Immature natural killer cell (primary cell): ENCODE measurements around the gene ATP23. TPM values are rescaled to one million over a fixed set of nuclear protein-coding genes. Genes with fewer than 3 reads are reported as not detected.

ENCODE experiments used
- DNase-seq, 3 donors: peaks; one replicate each; pipeline ENCODE4 v3.0.0; 2022; ENCODE audit warnings: mixed read lengths in 1 of 3
- H3K27ac Mint-ChIP-seq, 6 donors: one replicate each; pipeline ENCODE4 v1.8.0; 2020; ENCODE audit warnings: mixed read lengths in 6 of 6, mild to moderate bottlenecking in 5 of 6, inconsistent platforms in 4 of 6, moderate library complexity in 3 of 6
- H3K27me3 Mint-ChIP-seq, 3 donors: one replicate each; pipeline ENCODE4 v1.8.0; 2020 to 2021; ENCODE audit warnings: low read depth in 3 of 3, mild to moderate bottlenecking in 3 of 3, mixed read lengths in 3 of 3, moderate library complexity in 3 of 3, inconsistent platforms in 1 of 3
- H3K36me3 Mint-ChIP-seq, 3 donors: one replicate each; pipeline ENCODE4 v1.8.0; 2020; ENCODE audit warnings: mixed read lengths in 3 of 3, inconsistent platforms in 2 of 3, mild to moderate bottlenecking in 2 of 3
- H3K4me1 Mint-ChIP-seq, 2 donors: one replicate each; pipeline ENCODE4 v1.8.0; 2020; ENCODE audit warnings: inconsistent platforms in 2 of 2, mild to moderate bottlenecking in 2 of 2, mixed read lengths in 2 of 2, moderate library complexity in 1 of 2
- H3K4me3 Mint-ChIP-seq, 5 donors: one replicate each; pipeline ENCODE4 v1.8.0; 2020; ENCODE audit warnings: mild to moderate bottlenecking in 5 of 5, mixed read lengths in 5 of 5, inconsistent platforms in 3 of 5, moderate library complexity in 3 of 5
- H3K9me3 Mint-ChIP-seq, 6 donors: one replicate each; pipeline ENCODE4 v1.8.0; 2020; ENCODE audit warnings: mild to moderate bottlenecking in 6 of 6, mixed read lengths in 6 of 6, inconsistent platforms in 4 of 6, moderate library complexity in 3 of 6
- polyA plus RNA-seq, 3 donors: library from polyadenylated mRNA; unstranded; fragments of 300-500 nt; fragmentation: Illumina TruSeq; gene quantifications; one replicate each; pipeline ENCODE4 v1.2.3, GENCODE V29; 2021

The ATP23 gene
- polyA plus RNA-seq, 3 donors from 2014 or later = 17.3 to 23.8 (median 19.3) TPM

GRCh38 chr12:57965766-57966165 is 24.4 kb downstream of the ATP23 start:
- Mint-ChIP-seq H3K36me3 (peaks cover 0 to 10% (median 3%) of the 10 kb centered on the region in 3 donors), H3K4me3 (no peak overlapping the region), H3K27ac (no peak overlapping the region), H3K27me3 (peaks cover 0 to 3% (median 2%) of the 10 kb centered on the region in 3 donors), H3K9me3 (peaks cover 9 to 41% (median 27%) of the 10 kb centered on the region in 6 donors), H3K4me1 (no peaks in the 10 kb centered on the region)
- DNase-seq = no peak

- Mint-ChIP-seq H3K36me3 (peaks cover 0 to 10% (median 3%) of the 10 kb centered on the region in 3 donors), H3K4me3 (no peak overlapping the region), H3K9me3 (peaks cover 5 to 34% (median 20%) of the 10 kb centered on the region in 6 donors), H3K27me3 (peaks cover 0 to 3% (median 2%) of the 10 kb centered on the region in 3 donors), H3K27ac (no peak overlapping the region), H3K4me1 (no peaks in the 10 kb centered on the region)
- DNase-seq = no peak
These were observed 25.2 kb downstream of the ATP23 start for GRCh38 chr12:57966536-57966935.

GRCh38 chr12:57983146-57983857 is 41.9 kb downstream of the ATP23 start:
- H3K4me1 Mint-ChIP-seq = no peaks in the 10 kb centered on the region
- DNase-seq = no peak
- no peaks in the 10 kb centered on the region for H3K36me3 Mint-ChIP-seq
- no peak overlapping the region for H3K4me3 Mint-ChIP-seq
- H3K27me3 Mint-ChIP-seq = peaks cover 7 to 23% (median 14%) of the 10 kb centered on the region in 3 donors
- H3K27ac Mint-ChIP-seq = no peak overlapping the region
- peaks cover 0 to 3% (median 0%) of the 10 kb centered on the region in 6 donors for H3K9me3 Mint-ChIP-seq

- peaks cover 0 to 3% (median 0%) of the 10 kb centered on the region in 6 donors for H3K9me3 Mint-ChIP-seq
- H3K27me3 Mint-ChIP-seq = peaks cover 3 to 23% (median 13%) of the 10 kb centered on the region in 3 donors
- no peak for DNase-seq
- H3K36me3 Mint-ChIP-seq = no peaks in the 10 kb centered on the region
- no peaks in the 10 kb centered on the region for H3K4me1 Mint-ChIP-seq
- no peak overlapping the region for H3K4me3 Mint-ChIP-seq
- no peak overlapping the region for H3K27ac Mint-ChIP-seq
These were observed 42.6 kb downstream of the ATP23 start for GRCh38 chr12:57983858-57984505.

GRCh38 chr12:57984629-57985151 is 43.3 kb downstream of the ATP23 start:
- no peak overlapping the region for H3K27ac Mint-ChIP-seq
- no peaks in the 10 kb centered on the region for H3K4me1 Mint-ChIP-seq
- H3K9me3 Mint-ChIP-seq = peaks cover 0 to 2% (median 0%) of the 10 kb centered on the region in 6 donors
- DNase-seq = no peak
- H3K4me3 Mint-ChIP-seq = no peak overlapping the region
- H3K36me3 Mint-ChIP-seq = no peaks in the 10 kb centered on the region
- peaks cover 6 to 17% (median 13%) of the 10 kb centered on the region in 3 donors for H3K27me3 Mint-ChIP-seq

- Mint-ChIP-seq H3K4me3 (no peak overlapping the region), H3K27me3 (peaks cover 6 to 11% (median 9%) of the 10 kb centered on the region in 3 donors)
These were observed 44.3 kb downstream of the ATP23 start for GRCh38 chr12:57985685-57986084.

GRCh38 chr12:57989838-57990237 is 48.5 kb downstream of the ATP23 start:
- H3K4me3 Mint-ChIP-seq = no peak overlapping the region
- no peaks in the 10 kb centered on the region for H3K4me1 Mint-ChIP-seq
- no peak for DNase-seq
- H3K27ac Mint-ChIP-seq = no peak overlapping the region
- peaks cover 0 to 4% (median 0%) of the 10 kb centered on the region in 6 donors for H3K9me3 Mint-ChIP-seq
- H3K36me3 Mint-ChIP-seq = no peaks in the 10 kb centered on the region
- H3K27me3 Mint-ChIP-seq = peaks cover 3 to 9% (median 5%) of the 10 kb centered on the region in 3 donors

More at GRCh38 chr12:57985685-57986084, 44.3 kb downstream of the ATP23 start:
- no peak for DNase-seq
- Mint-ChIP-seq H3K4me1 (no peaks in the 10 kb centered on the region), H3K36me3 (no peaks in the 10 kb centered on the region), H3K9me3 (no peaks in the 10 kb centered on the region), H3K27ac (no peak overlapping the region)

- Mint-ChIP-seq H3K27ac (no peak overlapping the region), H3K9me3 (peaks cover 0 to 4% (median 0%) of the 10 kb centered on the region in 6 donors), H3K4me1 (no peaks in the 10 kb centered on the region), H3K27me3 (peaks cover 3 to 8% (median 5%) of the 10 kb centered on the region in 3 donors), H3K36me3 (no peaks in the 10 kb centered on the region), H3K4me3 (no peak overlapping the region)
- DNase-seq = no peak
These were observed 49.0 kb downstream of the ATP23 start for GRCh38 chr12:57990241-57990883.

- Mint-ChIP-seq H3K27ac (no peak overlapping the region), H3K36me3 (no peaks in the 10 kb centered on the region), H3K4me1 (no peaks in the 10 kb centered on the region), H3K4me3 (no peak overlapping the region), H3K9me3 (peaks cover 8 to 19% (median 11%) of the 10 kb centered on the region in 6 donors), H3K27me3 (peaks cover 0 to 8% (median 3%) of the 10 kb centered on the region in 3 donors)
- no peak for DNase-seq
These were observed 50.6 kb downstream of the ATP23 start for GRCh38 chr12:57992001-57992400.

GRCh38 chr12:57993030-57993429 is 51.7 kb downstream of the ATP23 start:
- Mint-ChIP-seq H3K4me3 (no peak overlapping the region), H3K27ac (no peak overlapping the region), H3K9me3 (peaks cover 8 to 24% (median 15%) of the 10 kb centered on the region in 6 donors), H3K36me3 (no peaks in the 10 kb centered on the region), H3K4me1 (no peaks in the 10 kb centered on the region), H3K27me3 (peaks cover 0 to 8% (median 3%) of the 10 kb centered on the region in 3 donors)
- no peak for DNase-seq

GRCh38 chr12:57993834-57994233 is 52.5 kb downstream of the ATP23 start:
- DNase-seq = no peak
- Mint-ChIP-seq H3K27me3 (peaks cover 0 to 8% (median 3%) of the 10 kb centered on the region in 3 donors), H3K9me3 (peaks cover 8 to 26% (median 15%) of the 10 kb centered on the region in 6 donors), H3K4me1 (no peaks in the 10 kb centered on the region), H3K36me3 (no peaks in the 10 kb centered on the region), H3K27ac (no peak overlapping the region), H3K4me3 (no peak overlapping the region)

- peaks cover 13 to 49% (median 28%) of the 10 kb centered on the region in 6 donors for H3K9me3 Mint-ChIP-seq
These were observed 55.2 kb downstream of the ATP23 start for GRCh38 chr12:57996520-57996919.

GRCh38 chr12:57998251-57998650 is 56.9 kb downstream of the ATP23 start:
- Mint-ChIP-seq H3K36me3 (peaks cover 0 to 6% (median 5%) of the 10 kb centered on the region in 3 donors), H3K27ac (no peak overlapping the region), H3K9me3 (peaks cover 11 to 58% (median 28%) of the 10 kb centered on the region in 6 donors), H3K27me3 (peaks cover 3 to 11% (median 10%) of the 10 kb centered on the region in 3 donors), H3K4me3 (no peak overlapping the region), H3K4me1 (no peaks in the 10 kb centered on the region)
- no peak for DNase-seq

More at GRCh38 chr12:57996520-57996919, 55.2 kb downstream of the ATP23 start:
- H3K36me3 Mint-ChIP-seq = peaks cover 0 to 6% (median 5%) of the 10 kb centered on the region in 3 donors
- no peak overlapping the region for H3K27ac Mint-ChIP-seq
- peaks cover 0 to 10% (median 6%) of the 10 kb centered on the region in 3 donors for H3K27me3 Mint-ChIP-seq
- DNase-seq = no peak
- H3K4me1 Mint-ChIP-seq = no peaks in the 10 kb centered on the region
- no peak overlapping the region for H3K4me3 Mint-ChIP-seq
